Activated CD4-positive, alpha-beta memory T cell treated with anti-CD3 and anti-CD28 coated beads, Interleukin-2, amount 10 ng/mL, durations not matched to agents 7 days and 5 days (primary cell): ENCODE measurements around the gene TRAPPC3L. TPM values are rescaled to one million over a fixed set of nuclear protein-coding genes. Genes with fewer than 3 reads are reported as not detected.

ENCODE experiments used
- CTCF ChIA-PET: fragments of 350-600 bp; sonication (Branson Sonifier 250); formaldehyde crosslinking; loops from one replicate; lab custom pipeline; 2021; ENCODE audit warnings: antibody characterized with exemption, inconsistent platforms; lab: Charles Lee
- POLR2A ChIA-PET: fragments of 350-600 bp; sonication (Branson Sonifier 250); formaldehyde crosslinking; loops from one replicate; lab custom pipeline; 2021; ENCODE audit warnings: antibody characterized with exemption; lab: Charles Lee
- DNase-seq: peaks from one replicate; pipeline ENCODE4 v3.0.0-alpha.2; 2020
- H3K27ac Mint-ChIP-seq: one replicate; pipeline ENCODE4 v1.8.0; 2021; ENCODE audit warnings: mild to moderate bottlenecking, mixed read lengths
- H3K27me3 Mint-ChIP-seq: one replicate; pipeline ENCODE4 v1.8.0; 2021; ENCODE audit warnings: mixed read lengths
- H3K36me3 Mint-ChIP-seq: one replicate; pipeline ENCODE4 v1.8.0; 2021; ENCODE audit warnings: low read depth, mixed read lengths
- H3K4me1 Mint-ChIP-seq: one replicate; pipeline ENCODE4 v1.8.0; 2021; ENCODE audit warnings: mixed read lengths
- H3K4me3 Mint-ChIP-seq: one replicate; pipeline ENCODE4 v1.8.0; 2021; ENCODE audit warnings: mild to moderate bottlenecking, mixed read lengths
- H3K9me3 Mint-ChIP-seq: one replicate; pipeline ENCODE4 v1.8.0; 2021; ENCODE audit warnings: mixed read lengths
- total RNA-seq, 2 experiments: library from RNA; stranded (reverse); gene quantifications; one replicate each; pipeline ENCODE4 v1.2.3, GENCODE V29; 2021

TRAPPC3L gene
- total RNA-seq, 2 experiments from 2014 or later = not detected

- Mint-ChIP-seq H3K4me3 (no peak overlapping the region), H3K27ac (no peak overlapping the region), H3K27me3 (peaks cover 18% of the 10 kb centered on the region), H3K4me1 (no peaks in the 10 kb centered on the region), H3K36me3 (no peaks in the 10 kb centered on the region), H3K9me3 (no peaks in the 10 kb centered on the region)
- DNase-seq = no peak
- CTCF ChIA-PET = interaction anchor here (0.6 to 1.3 kb wide), 3 partner anchors 9 to 263 kb away, joined by 3 to 4 read pairs (median 3); no protein-coding TSS in a partner anchor
- POLR2A ChIA-PET = no interaction called here
Measured at GRCh38 chr6:116556065-116556464, 10.6 kb upstream of the TRAPPC3L start.

- no peak within 1 kb of the TSS for H3K4me3 Mint-ChIP-seq
- ChIA-PET POLR2A (no interaction called here), CTCF (interaction anchor here (0.8 to 1.5 kb wide), 3 partner anchors 18 to 284 kb away, joined by 3 to 4 read pairs (median 3); partner anchors contain the start of gene RSPH4A)
- H3K27ac Mint-ChIP-seq = no peak within 1 kb of the TSS
- no peak for DNase-seq
- no peaks in the 10 kb centered on the region for H3K4me1 Mint-ChIP-seq
- H3K27me3 Mint-ChIP-seq = peaks cover 27% of the 10 kb centered on the region
- H3K9me3 Mint-ChIP-seq = no peaks in the 10 kb centered on the region
- no peaks in the 10 kb centered on the region for H3K36me3 Mint-ChIP-seq
Measured at GRCh38 chr6:116553451-116553850, 8.0 kb upstream of the TRAPPC3L start, which contains the start of gene CALHM4. Gene CALHM4, plus strand, starts transcription at chr6:116553751. Its CDS starts 43 bp downstream, at chr6:116553794.

- H3K4me3 Mint-ChIP-seq = no peak overlapping the region
- H3K27ac Mint-ChIP-seq = no peak overlapping the region
- DNase-seq = no peak
- H3K36me3 Mint-ChIP-seq = no peaks in the 10 kb centered on the region
- H3K9me3 Mint-ChIP-seq = no peaks in the 10 kb centered on the region
- ChIA-PET CTCF (interaction anchor here (1.7 kb wide), 1 partner anchor 10 kb away, joined by 6 read pairs; no protein-coding TSS in a partner anchor), POLR2A (no interaction called here)
- H3K4me1 Mint-ChIP-seq = no peaks in the 10 kb centered on the region
- H3K27me3 Mint-ChIP-seq = peaks cover 36% of the 10 kb centered on the region
Measured at GRCh38 chr6:116550796-116551195, 5.3 kb upstream of the TRAPPC3L start.

- ChIA-PET POLR2A (no interaction called here), CTCF (interaction anchor here (1.0 kb wide), 1 partner anchor 24 kb away, joined by 3 read pairs; the partner anchor contains the start of gene RWDD1)
- H3K4me1 Mint-ChIP-seq = no peaks in the 10 kb centered on the region
- H3K27me3 Mint-ChIP-seq = peaks cover 41% of the 10 kb centered on the region
- no peak overlapping the region for H3K4me3 Mint-ChIP-seq
- H3K36me3 Mint-ChIP-seq = no peaks in the 10 kb centered on the region
- DNase-seq = no peak
- H3K27ac Mint-ChIP-seq = no peak overlapping the region
- H3K9me3 Mint-ChIP-seq = no peaks in the 10 kb centered on the region
Measured at GRCh38 chr6:116547358-116547757, 1.9 kb upstream of the TRAPPC3L start.

- Mint-ChIP-seq H3K4me3 (no peak overlapping the region), H3K27me3 (peaks cover 44% of the 10 kb centered on the region), H3K9me3 (no peaks in the 10 kb centered on the region), H3K4me1 (no peaks in the 10 kb centered on the region), H3K27ac (no peak overlapping the region), H3K36me3 (no peaks in the 10 kb centered on the region)
- ChIA-PET CTCF (interaction anchor here (1.6 kb wide), 1 partner anchor 274 kb away, joined by 5 read pairs; no protein-coding TSS in a partner anchor), POLR2A (interaction anchor here (0.9 kb wide), 1 partner anchor 29 kb away, joined by 3 read pairs; no protein-coding TSS in a partner anchor)
- no peak for DNase-seq
Measured at GRCh38 chr6:116543149-116543548, 2.3 kb downstream of the TRAPPC3L start.

- Mint-ChIP-seq H3K4me3 (no peak overlapping the region), H3K4me1 (no peaks in the 10 kb centered on the region), H3K9me3 (no peaks in the 10 kb centered on the region), H3K27ac (no peak overlapping the region), H3K27me3 (peaks cover 40% of the 10 kb centered on the region), H3K36me3 (no peaks in the 10 kb centered on the region)
- POLR2A ChIA-PET = interaction anchor here (0.9 kb wide), 2 partner anchors 29 to 30 kb away, joined by 3 read pairs; partner anchors contain the start of gene RWDD1
- no peak for DNase-seq
- CTCF ChIA-PET = interaction anchor here (0.9 to 2.1 kb wide), 5 partner anchors 9 to 325 kb away, joined by 3 to 10 read pairs (median 5); no protein-coding TSS in a partner anchor
Measured at GRCh38 chr6:116542426-116542825, 3.1 kb downstream of the TRAPPC3L start.

- no peak overlapping the region for H3K27ac Mint-ChIP-seq
- ChIA-PET POLR2A (interaction anchor here (0.7 kb wide), 1 partner anchor 35 kb away, joined by 3 read pairs; the partner anchor contains the start of gene RWDD1), CTCF (interaction anchor here (0.9 to 4.5 kb wide), 7 partner anchors 18 to 267 kb away, joined by 3 to 60 read pairs (median 9); partner anchors contain the start of genes CALHM4 and TSPYL1)
- H3K36me3 Mint-ChIP-seq = no peaks in the 10 kb centered on the region
- H3K4me1 Mint-ChIP-seq = no peaks in the 10 kb centered on the region
- no peaks in the 10 kb centered on the region for H3K9me3 Mint-ChIP-seq
- H3K27me3 Mint-ChIP-seq = peaks cover 25% of the 10 kb centered on the region
- H3K4me3 Mint-ChIP-seq = no peak overlapping the region
- no peak for DNase-seq
Measured at GRCh38 chr6:116536216-116536621, 9.3 kb downstream of the TRAPPC3L start.

- H3K27ac Mint-ChIP-seq = no peak overlapping the region
Measured at GRCh38 chr6:116535109-116535508, 10.4 kb downstream of the TRAPPC3L start.

GRCh38 chr6:116533233-116533957, 12.1 kb downstream of the TRAPPC3L start:
- CTCF ChIA-PET = interaction anchor here (1.0 to 4.5 kb wide), 13 partner anchors 8 to 315 kb away, joined by 3 to 60 read pairs (median 4); no protein-coding TSS in a partner anchor
- POLR2A ChIA-PET = interaction anchor here (1.9 kb wide), 1 partner anchor 253 kb away, joined by 8 read pairs; the partner anchor contains the start of gene TSPYL1
- H3K27me3 Mint-ChIP-seq = peaks cover 24% of the 10 kb centered on the region
- no peak overlapping the region for H3K27ac Mint-ChIP-seq
- H3K9me3 Mint-ChIP-seq = no peaks in the 10 kb centered on the region
- DNase-seq = no peak
- H3K4me1 Mint-ChIP-seq = no peaks in the 10 kb centered on the region
- H3K36me3 Mint-ChIP-seq = no peaks in the 10 kb centered on the region
- H3K4me3 Mint-ChIP-seq = no peak overlapping the region

More at GRCh38 chr6:116535109-116535508, 10.4 kb downstream of the TRAPPC3L start:
- H3K9me3 Mint-ChIP-seq = no peaks in the 10 kb centered on the region
- no peak overlapping the region for H3K4me3 Mint-ChIP-seq
- H3K27me3 Mint-ChIP-seq = peaks cover 21% of the 10 kb centered on the region
- no peaks in the 10 kb centered on the region for H3K4me1 Mint-ChIP-seq
- ChIA-PET POLR2A (interaction anchor here (1.9 kb wide), 1 partner anchor 255 kb away, joined by 8 read pairs; the partner anchor contains the start of gene TSPYL1), CTCF (interaction anchor here (0.8 to 4.5 kb wide), 13 partner anchors 19 to 313 kb away, joined by 3 to 60 read pairs (median 5); partner anchors contain the start of genes CALHM4 and TSPYL1)
- H3K36me3 Mint-ChIP-seq = no peaks in the 10 kb centered on the region
- no peak for DNase-seq

- DNase-seq = peak; percentile 63
- Mint-ChIP-seq H3K27ac (no peak overlapping the region), H3K36me3 (no peaks in the 10 kb centered on the region), H3K4me1 (no peaks in the 10 kb centered on the region), H3K27me3 (peaks cover 28% of the 10 kb centered on the region), H3K4me3 (no peak overlapping the region), H3K9me3 (no peaks in the 10 kb centered on the region)
- ChIA-PET POLR2A (no interaction called here), CTCF (interaction anchor here (1.0 to 4.5 kb wide), 7 partner anchors 8 to 314 kb away, joined by 3 to 60 read pairs (median 4); no protein-coding TSS in a partner anchor)
Measured at GRCh38 chr6:116531675-116532570, 13.6 kb downstream of the TRAPPC3L start.

- Mint-ChIP-seq H3K36me3 (no peaks in the 10 kb centered on the region), H3K4me3 (no peak overlapping the region), H3K4me1 (no peaks in the 10 kb centered on the region), H3K9me3 (no peaks in the 10 kb centered on the region), H3K27ac (no peak overlapping the region), H3K27me3 (peaks cover 28% of the 10 kb centered on the region)
- ChIA-PET POLR2A (no interaction called here), CTCF (interaction anchor here (0.7 to 0.8 kb wide), 2 partner anchors 85 to 242 kb away, joined by 3 read pairs; no protein-coding TSS in a partner anchor)
- DNase-seq = no peak
Measured at GRCh38 chr6:116530436-116530835, 15.0 kb downstream of the TRAPPC3L start.
